GM11168 (cell line): ENCODE measurements around the gene HPRT1.

ENCODE experiments used
- in situ Hi-C: fragments of 300-500 bp; cut with MboI; formaldehyde crosslinking; loops from one replicate; pipeline ENCODE4 v1.12.0; 2022; ENCODE audit warnings: low sequenced_read_pairs; ENCODE audit not compliant: unreplicated experiment

The HPRT1 gene

DNA sequence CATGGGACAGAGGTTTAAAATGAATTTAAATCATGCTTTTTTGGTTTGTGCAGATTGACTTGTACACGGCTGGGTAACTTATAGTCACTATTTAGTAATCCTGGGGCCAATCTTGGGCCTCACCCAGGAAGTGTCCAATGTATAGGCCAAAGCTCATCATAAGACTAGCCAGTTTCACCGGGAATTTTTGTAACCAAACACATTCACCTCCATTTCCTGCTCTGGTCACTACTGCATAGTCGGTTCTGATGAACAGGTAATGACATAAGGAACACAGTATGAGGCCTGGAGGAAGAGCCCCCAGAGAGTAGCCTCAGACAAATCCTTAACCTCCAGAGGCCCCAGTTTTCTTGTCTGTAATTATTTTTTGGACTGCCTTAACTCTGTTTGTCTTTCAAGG is 81.9 kb downstream of the HPRT1 start:
- in situ Hi-C loops = no loop called here

- in situ Hi-C loops = no loop called here
Observed at GRCh38 chrX:134542485-134542884, 82.5 kb downstream of the HPRT1 start.

GRCh38 chrX:134543288-134543687 is 83.3 kb downstream of the HPRT1 start:
- in situ Hi-C loops = no loop called here

GRCh38 chrX:134544135-134544512 is 84.2 kb downstream of the HPRT1 start:
- in situ Hi-C loops = no loop called here

DNA sequence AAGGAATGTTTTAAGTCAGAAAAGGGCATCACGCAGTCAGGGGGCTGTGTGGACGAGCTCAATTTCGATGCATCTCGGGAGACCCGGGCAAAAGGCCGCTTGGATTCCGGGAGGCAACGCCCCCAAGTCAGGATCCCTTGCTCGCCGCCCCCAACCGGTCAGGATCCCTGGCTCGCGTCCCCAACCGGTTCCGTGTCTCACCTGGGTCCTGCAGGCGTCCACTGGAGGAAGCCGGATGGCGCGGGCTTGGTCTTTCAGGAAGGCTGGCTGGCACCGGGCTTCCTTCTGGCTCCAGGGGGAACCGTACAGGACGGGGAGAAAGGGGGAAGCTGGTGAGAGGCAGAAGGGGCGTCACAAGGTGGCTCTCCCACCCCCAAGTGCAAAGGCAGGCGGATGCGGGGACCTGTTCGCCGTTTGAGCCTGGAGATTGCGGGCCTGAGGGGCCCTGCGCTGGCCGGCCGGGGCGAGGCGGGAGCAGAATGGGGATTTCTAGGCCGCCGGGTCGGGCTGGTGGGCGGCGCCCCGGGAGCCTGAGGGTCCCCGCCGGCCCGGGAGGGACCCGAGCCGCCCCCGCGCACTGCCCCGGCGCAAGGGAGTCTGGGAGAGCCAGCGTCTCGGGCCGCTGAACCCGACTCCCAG is 84.7 kb downstream of the HPRT1 start:
- in situ Hi-C loops = no loop called here

GRCh38 chrX:134545510-134545909 is 85.5 kb downstream of the HPRT1 start:
- in situ Hi-C loops = no loop called here

GRCh38 chrX:134546187-134546586 is 86.2 kb downstream of the HPRT1 start:
- in situ Hi-C loops = no loop called here

GRCh38 chrX:134547047-134547679 is 87.2 kb downstream of the HPRT1 start:
- in situ Hi-C loops = no loop called here

- in situ Hi-C loops = no loop called here
Observed at GRCh38 chrX:134548257-134549201, 88.6 kb downstream of the HPRT1 start.
